Endothelial cell of umbilical vein (primary cell): ENCODE results near the gene ZBTB20.

Experiments
- CTCF ChIP-seq, 2 donors: IDR thresholded peaks; 1 replicate in 1 of 2; 2 replicates in 1 of 2; pipeline ENCODE4 v1.5.1; 2011; ENCODE audit warnings: low read length in 2 of 2, mild to moderate bottlenecking in 2 of 2, moderate library complexity in 2 of 2, control low read depth in 1 of 2, inconsistent platforms in 1 of 2, low read depth in 1 of 2; ENCODE audit not compliant: insufficient read depth in 1 of 2; ENCODE audit errors: extremely low read depth in 1 of 2
- EZH2 ChIP-seq: IDR thresholded peaks from 2 replicates; pipeline ENCODE4 v1.6.1; 2012; ENCODE audit warnings: borderline replicate concordance, low read depth, mild to moderate bottlenecking, moderate library complexity, low read length, inconsistent platforms; ENCODE audit not compliant: severe bottlenecking
- JUN ChIP-seq: IDR thresholded peaks from 2 replicates; pipeline ENCODE4 v1.6.1; 2011; ENCODE audit warnings: borderline replicate concordance, low read depth; ENCODE audit not compliant: insufficient read length, insufficient read depth
- POLR2AphosphoS5 ChIP-seq: IDR thresholded peaks from 2 replicates; pipeline ENCODE4 v1.6.1; 2012; ENCODE audit warnings: low read depth, mild to moderate bottlenecking, control low read depth, low read length, moderate library complexity; ENCODE audit not compliant: insufficient read depth

- no peak for TF ChIP-seq CTCF (IDR thresholded peaks at IDR 0.05; ENCODE audit: extremely low read depth in 1 of 2, insufficient read depth in 1 of 2, low read depth in 1 of 2, low read length in 2 of 2)
- no peak for TF ChIP-seq EZH2
- no peak for TF ChIP-seq JUN
- no peak for TF ChIP-seq POLR2AphosphoS5
These were observed 403.2 kb downstream of the ZBTB20 start for GRCh38 chr3:114743746-114744485.
